ENCODE results near the gene TRPV4.

DNA sequence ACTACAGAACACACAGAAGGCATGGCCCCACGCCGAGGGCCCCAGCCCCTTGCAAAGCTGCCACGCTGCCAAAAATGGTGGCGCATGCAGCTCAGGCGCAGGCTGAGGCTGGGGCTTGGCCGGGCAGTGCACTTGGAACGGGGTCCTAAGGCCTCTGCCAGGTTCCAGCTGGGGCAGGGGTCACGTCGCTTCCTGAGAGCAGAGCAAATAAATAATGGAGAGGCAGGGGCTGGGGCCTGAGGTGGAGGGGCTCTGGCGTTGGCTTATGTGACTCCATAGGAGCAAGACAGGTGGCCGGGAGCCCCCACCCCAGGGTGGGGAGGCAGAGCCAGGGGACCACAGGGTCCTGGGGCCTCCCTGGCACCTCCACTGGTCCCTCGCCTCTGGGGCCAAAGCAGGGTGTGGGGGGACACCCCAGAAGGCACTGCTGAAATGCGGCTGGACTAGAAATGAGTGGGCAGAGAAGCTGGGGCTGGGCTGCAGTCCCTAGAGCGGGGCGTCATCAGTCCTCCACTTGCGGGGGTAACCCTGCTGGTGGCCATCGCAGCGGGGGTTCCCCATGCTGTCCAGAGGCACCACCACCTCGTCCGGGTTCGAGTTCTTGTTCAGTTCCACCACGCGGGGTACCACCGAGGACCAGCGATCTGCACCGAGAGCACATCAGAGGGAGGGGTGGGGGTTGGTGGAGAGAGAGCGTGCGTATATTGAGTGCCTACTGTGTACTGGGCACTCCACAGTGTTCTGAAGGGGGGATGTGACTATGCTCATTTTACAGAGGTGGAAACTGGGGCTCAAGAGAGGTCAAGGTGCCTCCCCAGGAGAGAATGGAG, 49.8 kb downstream of the TRPV4 start:
- TF ChIP-seq, protein P1, sequence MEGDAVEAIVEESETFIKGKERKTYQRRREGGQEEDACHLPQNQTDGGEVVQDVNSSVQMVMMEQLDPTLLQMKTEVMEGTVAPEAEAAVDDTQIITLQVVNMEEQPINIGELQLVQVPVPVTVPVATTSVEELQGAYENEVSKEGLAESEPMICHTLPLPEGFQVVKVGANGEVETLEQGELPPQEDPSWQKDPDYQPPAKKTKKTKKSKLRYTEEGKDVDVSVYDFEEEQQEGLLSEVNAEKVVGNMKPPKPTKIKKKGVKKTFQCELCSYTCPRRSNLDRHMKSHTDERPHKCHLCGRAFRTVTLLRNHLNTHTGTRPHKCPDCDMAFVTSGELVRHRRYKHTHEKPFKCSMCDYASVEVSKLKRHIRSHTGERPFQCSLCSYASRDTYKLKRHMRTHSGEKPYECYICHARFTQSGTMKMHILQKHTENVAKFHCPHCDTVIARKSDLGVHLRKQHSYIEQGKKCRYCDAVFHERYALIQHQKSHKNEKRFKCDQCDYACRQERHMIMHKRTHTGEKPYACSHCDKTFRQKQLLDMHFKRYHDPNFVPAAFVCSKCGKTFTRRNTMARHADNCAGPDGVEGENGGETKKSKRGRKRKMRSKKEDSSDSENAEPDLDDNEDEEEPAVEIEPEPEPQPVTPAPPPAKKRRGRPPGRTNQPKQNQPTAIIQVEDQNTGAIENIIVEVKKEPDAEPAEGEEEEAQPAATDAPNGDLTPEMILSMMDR (conservative IDR thresholded peaks at IDR 0.05 in 1 of 2, IDR thresholded peaks at IDR 0.05 in 1 of 2; ENCODE audit: extremely low read depth in 1 of 2, insufficient read depth in 1 of 2, low read depth in 1 of 2, low read length in 2 of 2), result no peak
- no peak for TF ChIP-seq EZH2 (IDR thresholded peaks at IDR 0.05; ENCODE audit: borderline replicate concordance, low read length)

Measured in mammary epithelial cell (primary cell).